SK-N-MC (cell line): ENCODE data around the gene ITGB6.

Experiments used
- EZH2 ChIP-seq: fragments of 200-600 bp; sonication (generic); IDR thresholded peaks from one replicate; pipeline ENCODE4 v1.6.1; 2017; ENCODE audit warnings: antibody characterized with exemption
- POLR2AphosphoS5 ChIP-seq: IDR thresholded peaks from 2 replicates; pipeline ENCODE4 v1.6.1; 2012; ENCODE audit warnings: mild to moderate bottlenecking, low read depth, low read length, borderline replicate concordance

DNA sequence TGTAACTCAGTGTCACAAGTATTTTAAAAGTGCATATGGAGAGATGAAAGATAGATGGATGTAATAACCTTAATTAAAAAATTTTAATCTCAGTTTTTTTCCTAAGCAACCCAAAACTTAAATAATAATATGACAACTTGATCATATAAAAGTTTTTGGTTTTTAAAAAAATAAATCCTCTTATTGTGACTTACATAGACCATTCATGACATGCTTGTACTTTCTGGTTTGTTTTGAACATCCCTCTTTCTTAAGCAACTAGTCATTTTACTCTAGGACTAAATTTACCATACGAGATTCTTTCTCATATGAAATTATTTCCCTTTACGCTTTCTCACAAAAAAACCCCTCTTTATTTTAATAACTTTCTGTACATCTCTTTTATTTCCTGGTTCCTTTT, 131.2 kb downstream of the ITGB6 start:
- no peak for TF ChIP-seq POLR2AphosphoS5
- TF ChIP-seq EZH2 = no peak
